ENCODE results near the gene PKHD1. TPM values are rescaled to one million over a fixed set of nuclear protein-coding genes. Genes with fewer than 3 reads are reported as not detected.
A peak's percentile ranks its signal among the peaks of the same experiment; 100 is the strongest.

The PKHD1 gene
- total RNA-seq, 2 donors from 2014 or later = 33.3 to 53.4 TPM

DNA sequence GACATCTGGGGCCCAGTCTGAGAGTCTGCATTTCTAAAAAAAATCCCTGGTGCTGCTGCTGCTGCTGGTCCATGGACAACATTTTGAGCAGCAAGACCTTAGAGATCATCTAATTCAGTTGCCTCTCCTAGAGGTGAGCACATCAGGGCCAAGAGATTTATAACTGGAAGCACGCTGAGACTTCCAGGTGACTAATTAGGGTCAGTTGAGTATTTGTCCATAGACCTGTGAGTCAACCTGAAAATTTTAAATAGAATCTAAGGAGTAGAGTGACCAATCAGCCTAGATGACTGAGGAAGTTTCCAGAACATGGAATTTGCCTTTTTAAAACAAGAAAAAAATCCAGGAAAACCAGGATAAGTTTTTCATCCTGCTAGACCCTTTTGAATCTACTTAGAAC lies 221.4 kb downstream of the PKHD1 start:
- intact Hi-C loops (cut with DNase I) = no loop called here
- no peaks in the 10 kb centered on the region for H3K27me3 ChIP-seq
- H3K36me3 ChIP-seq (replicated peaks in 1 of 2; ENCODE audit: insufficient read depth in 1 of 2, low read depth in 2 of 2) = no peaks in the 10 kb centered on the region
- no peak for ATAC-seq
- H3K4me1 ChIP-seq = no peaks in the 10 kb centered on the region
- no peak for TF ChIP-seq POLR2A (IDR thresholded peaks at IDR 0.05)
- TF ChIP-seq, protein P1, sequence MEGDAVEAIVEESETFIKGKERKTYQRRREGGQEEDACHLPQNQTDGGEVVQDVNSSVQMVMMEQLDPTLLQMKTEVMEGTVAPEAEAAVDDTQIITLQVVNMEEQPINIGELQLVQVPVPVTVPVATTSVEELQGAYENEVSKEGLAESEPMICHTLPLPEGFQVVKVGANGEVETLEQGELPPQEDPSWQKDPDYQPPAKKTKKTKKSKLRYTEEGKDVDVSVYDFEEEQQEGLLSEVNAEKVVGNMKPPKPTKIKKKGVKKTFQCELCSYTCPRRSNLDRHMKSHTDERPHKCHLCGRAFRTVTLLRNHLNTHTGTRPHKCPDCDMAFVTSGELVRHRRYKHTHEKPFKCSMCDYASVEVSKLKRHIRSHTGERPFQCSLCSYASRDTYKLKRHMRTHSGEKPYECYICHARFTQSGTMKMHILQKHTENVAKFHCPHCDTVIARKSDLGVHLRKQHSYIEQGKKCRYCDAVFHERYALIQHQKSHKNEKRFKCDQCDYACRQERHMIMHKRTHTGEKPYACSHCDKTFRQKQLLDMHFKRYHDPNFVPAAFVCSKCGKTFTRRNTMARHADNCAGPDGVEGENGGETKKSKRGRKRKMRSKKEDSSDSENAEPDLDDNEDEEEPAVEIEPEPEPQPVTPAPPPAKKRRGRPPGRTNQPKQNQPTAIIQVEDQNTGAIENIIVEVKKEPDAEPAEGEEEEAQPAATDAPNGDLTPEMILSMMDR (IDR thresholded peaks at IDR 0.05) = no peak
- no peak overlapping the region for H3K27ac ChIP-seq
- H3K9me3 ChIP-seq = no peaks in the 10 kb centered on the region
- no peak for DNase-seq
- no peak overlapping the region for H3K4me3 ChIP-seq
- WGBS, 2 donors = 67 to 79% methylated on average over 1 of the region's 1 CpG

DNA sequence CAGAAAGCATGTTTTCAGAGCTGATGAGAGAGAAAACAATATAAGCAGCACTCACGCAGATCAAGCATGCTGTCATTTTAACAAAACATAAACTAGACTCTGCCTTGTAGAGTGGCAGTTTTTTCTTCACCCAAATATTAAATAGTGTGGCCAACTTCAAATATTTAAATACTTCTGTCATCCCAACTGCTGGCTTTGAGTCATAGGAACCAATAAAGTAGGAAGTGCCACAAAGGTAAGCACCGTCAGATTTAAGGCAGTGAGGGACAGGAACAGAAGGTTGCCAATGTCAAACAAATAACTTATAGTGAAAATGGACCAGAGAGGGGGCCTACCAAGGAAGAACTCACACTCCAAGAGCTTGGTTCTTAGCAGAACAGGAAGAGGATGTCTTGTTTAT lies 222.2 kb downstream of the PKHD1 start:
- Histone ChIP-seq H3K4me1 (no peaks in the 10 kb centered on the region), H3K4me3 (no peak overlapping the region), H3K27ac (no peak overlapping the region), H3K36me3 (replicated peaks in 1 of 2; ENCODE audit: insufficient read depth in 1 of 2, low read depth in 2 of 2) (no peaks in the 10 kb centered on the region), H3K9me3 (no peaks in the 10 kb centered on the region), H3K27me3 (no peaks in the 10 kb centered on the region)
- ATAC-seq (no peak), DNase-seq (no peak)
- WGBS, 2 donors = 67 to 80% methylated on average over 2 of the region's 2 CpGs
- intact Hi-C loops (cut with DNase I) = no loop called here
- TF ChIP-seq, protein P1 (IDR thresholded peaks at IDR 0.05) = no peak
- no peak for TF ChIP-seq POLR2A (IDR thresholded peaks at IDR 0.05)

DNA sequence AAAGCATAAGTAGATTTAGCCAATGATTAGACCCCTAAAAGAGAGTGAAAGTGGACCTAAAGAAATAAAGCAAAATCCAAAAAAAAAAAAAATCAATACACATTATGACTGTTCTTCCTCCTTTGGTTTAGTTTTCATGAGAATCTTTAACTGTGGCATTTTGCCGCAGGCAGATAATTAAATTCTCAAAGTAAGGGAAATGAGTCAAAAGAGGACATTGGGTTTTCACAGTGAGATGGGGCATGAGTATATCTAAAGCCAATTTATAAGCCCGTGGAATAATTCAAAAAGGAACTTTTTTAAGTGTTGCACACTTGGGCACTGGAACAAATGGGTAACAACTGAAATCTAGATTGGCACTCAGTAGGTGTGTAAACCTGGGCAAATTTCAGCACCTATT lies 230.3 kb downstream of the PKHD1 start:
- 82 to 83% methylated on average over 2 of the region's 2 CpGs for WGBS, 2 donors
- no peaks in the 10 kb centered on the region for H3K27me3 ChIP-seq
- DNase-seq (no peak), ATAC-seq (no peak)
- H3K27ac ChIP-seq = no peak overlapping the region
- no peaks in the 10 kb centered on the region for H3K36me3 ChIP-seq (replicated peaks in 1 of 2; ENCODE audit: insufficient read depth in 1 of 2, low read depth in 2 of 2)
- no peaks in the 10 kb centered on the region for H3K9me3 ChIP-seq
- TF ChIP-seq, protein P1 (IDR thresholded peaks at IDR 0.05) = no peak
- TF ChIP-seq POLR2A (IDR thresholded peaks at IDR 0.05) = no peak
- H3K4me3 ChIP-seq = no peak overlapping the region
- intact Hi-C loops (cut with DNase I) = no loop called here
- H3K4me1 ChIP-seq = peaks cover 11% of the 10 kb centered on the region

DNA sequence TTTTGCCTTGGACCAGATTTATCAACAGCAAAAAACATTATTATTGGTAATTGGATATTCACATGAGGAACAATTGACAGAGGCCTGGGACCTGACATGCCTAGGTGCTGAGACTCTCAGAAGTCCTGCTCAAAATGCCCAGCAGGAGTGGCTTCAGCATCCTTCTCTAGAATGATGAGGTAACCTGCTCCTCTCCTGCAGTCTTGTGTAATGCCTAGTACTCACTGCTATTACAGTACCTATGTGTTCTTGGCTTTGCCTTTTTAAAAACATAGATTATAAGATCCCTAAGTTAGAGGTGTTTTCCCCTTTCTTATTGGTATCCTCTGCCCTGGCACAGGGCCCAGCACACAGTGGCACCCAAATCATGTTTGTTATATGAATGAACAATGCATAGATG lies 230.9 kb downstream of the PKHD1 start:
- no peaks in the 10 kb centered on the region for H3K27me3 ChIP-seq
- no peaks in the 10 kb centered on the region for H3K36me3 ChIP-seq (replicated peaks in 1 of 2; ENCODE audit: insufficient read depth in 1 of 2, low read depth in 2 of 2)
- H3K4me3 ChIP-seq = no peak overlapping the region
- DNase-seq (no peak), ATAC-seq (no peak)
- intact Hi-C loops (cut with DNase I) = no loop called here
- peaks cover 11% of the 10 kb centered on the region for H3K4me1 ChIP-seq
- no peaks in the 10 kb centered on the region for H3K9me3 ChIP-seq
- TF ChIP-seq, protein P1 (IDR thresholded peaks at IDR 0.05) = no peak
- TF ChIP-seq POLR2A (IDR thresholded peaks at IDR 0.05) = no peak
- no peak overlapping the region for H3K27ac ChIP-seq

DNA sequence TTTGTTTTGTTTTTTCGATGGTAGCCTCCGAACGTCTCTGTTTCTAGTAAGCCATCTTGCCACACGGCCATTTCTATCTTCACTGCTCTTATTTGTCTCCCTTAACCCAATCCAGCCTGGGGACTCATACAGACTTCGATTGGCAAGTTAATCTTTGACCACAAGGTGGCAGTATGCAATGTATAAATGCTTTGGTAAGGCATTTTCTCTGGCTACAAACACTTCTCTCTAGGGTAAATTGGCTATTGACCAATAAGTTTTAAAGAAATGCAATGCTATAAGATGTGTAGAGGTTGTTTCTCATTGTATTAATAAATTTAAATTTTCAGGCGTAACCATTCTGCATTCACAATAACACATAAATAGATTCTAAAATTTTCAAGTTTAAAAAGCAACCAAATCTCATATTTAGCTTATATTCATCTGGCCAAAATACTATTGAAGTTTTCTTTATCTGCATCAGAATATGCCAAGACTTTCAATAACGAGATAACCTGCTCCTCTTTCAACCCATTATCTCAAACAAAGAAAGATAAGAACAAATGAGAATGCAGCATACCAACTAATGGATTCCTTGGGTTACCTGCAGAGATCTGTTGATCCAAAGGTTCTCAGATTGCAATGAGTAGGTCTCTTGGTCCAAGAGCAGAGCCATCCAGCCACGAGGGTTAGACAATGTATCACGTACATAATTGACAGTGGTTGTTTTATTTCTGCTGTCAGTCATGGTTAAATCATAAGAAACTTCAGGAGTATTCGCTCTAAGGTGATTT lies 231.9 kb downstream of the PKHD1 start:
- DNase-seq = peak in 3 of 4 donors; percentile 28 to 46 (median 34)
- Histone ChIP-seq H3K4me3 (no peak overlapping the region), H3K36me3 (replicated peaks in 1 of 2; ENCODE audit: insufficient read depth in 1 of 2, low read depth in 2 of 2) (no peaks in the 10 kb centered on the region), H3K4me1 (peaks cover 11% of the 10 kb centered on the region), H3K27ac (no peak overlapping the region), H3K9me3 (no peaks in the 10 kb centered on the region), H3K27me3 (no peaks in the 10 kb centered on the region)
- no peak for ATAC-seq
- intact Hi-C loops (cut with DNase I) = no loop called here
- TF ChIP-seq POLR2A (IDR thresholded peaks at IDR 0.05) = no peak
- TF ChIP-seq, protein P1 (IDR thresholded peaks at IDR 0.05) = peak in 6 of 7 experiments; percentile 57 to 80 (median 61)
- 29 to 32% methylated on average over 10 of the region's 10 CpGs for WGBS, 2 donors

All from body of pancreas (tissue), 4 donors.